CD1c-positive myeloid dendritic cell (primary cell): ENCODE results near the gene CRABP2.

Source experiments
- DNase-seq: peaks from one replicate; pipeline ENCODE4 v3.0.0-alpha.2; 2016; ENCODE audit errors: extremely low spot score

The CRABP2 gene

DNA sequence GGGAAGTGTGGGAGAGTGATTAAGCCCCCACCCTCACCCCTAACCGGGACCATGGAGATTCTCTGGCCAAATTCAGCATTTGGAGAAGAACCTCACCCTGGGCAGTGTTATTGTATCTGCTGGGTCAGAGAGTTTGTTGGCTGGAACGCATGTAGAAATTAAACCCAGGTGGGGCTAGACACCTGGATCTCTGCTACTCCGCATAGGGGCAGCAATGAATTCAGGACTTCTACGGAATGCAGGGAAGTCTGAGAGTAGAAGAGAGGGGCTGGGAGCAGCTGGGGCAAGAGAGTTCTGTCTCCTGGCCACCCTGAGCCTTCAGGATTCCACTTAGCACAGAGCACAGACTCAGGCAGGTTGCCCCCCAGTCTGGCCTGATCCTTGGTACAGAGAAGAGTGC lies 3.6 kb upstream of the CRABP2 start:
- DNase-seq: no peak

DNA sequence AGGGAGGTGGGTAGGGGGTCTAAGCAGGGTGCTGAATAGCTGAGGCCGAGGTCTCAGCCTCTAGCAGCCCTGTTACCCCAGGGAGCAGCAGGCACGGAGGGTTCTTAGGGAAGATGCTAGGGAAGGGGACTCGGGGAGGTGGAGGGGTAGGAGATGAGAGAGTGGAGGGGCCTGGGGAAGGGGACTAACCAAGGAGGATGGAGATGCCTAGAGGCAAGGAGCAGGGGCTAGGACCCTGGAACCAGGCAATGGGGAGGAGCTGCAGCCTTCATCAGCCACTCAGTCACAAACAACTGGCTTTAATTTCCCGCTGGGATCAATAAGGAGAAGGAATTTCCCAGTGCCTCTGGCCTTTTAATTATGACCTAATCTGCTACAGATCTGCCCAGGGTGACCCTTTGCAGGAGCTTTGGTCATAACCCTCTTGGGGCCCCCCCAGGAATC lies 2.9 kb upstream of the CRABP2 start:
- DNase-seq: no peak

DNA sequence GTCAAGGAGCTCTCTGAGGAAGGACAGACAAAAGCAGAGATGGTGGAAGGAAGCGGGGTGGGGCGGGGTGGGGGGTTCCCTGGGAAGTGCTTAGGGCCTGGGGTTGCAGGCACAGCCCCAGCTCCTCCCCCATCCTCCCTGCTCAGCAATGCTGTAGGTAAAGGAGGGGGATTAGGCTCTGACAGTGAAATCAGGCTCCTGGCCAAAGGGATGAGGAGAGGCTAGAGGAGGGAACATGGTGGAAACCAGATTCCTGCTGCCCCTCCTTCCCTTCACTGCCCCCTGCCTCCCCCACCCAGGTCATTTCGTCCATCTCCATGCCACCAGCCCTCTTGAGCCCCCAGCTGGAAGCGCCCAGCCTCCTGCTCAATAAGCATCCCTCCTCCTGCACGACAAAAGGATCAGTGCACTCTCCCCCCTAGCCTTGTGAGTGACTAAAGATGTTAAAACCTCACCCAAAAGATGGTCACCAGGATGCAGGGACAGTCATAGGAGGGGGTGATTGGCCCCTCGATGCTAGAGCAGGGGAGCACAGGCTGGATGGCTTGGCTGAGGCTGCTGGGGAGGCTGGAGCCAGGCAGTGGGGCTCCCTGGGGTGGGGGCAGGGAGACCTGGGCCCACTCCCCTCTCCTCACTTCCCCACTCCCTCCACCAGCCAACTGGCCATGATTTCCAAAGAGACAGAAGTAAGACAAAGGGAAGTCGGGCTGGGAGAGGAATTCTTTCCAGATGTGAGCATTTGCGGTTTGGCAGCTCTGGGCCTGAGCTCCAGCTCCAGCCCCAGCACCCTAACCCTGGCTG lies 2.2 kb upstream of the CRABP2 start:
- no peak for DNase-seq

DNA sequence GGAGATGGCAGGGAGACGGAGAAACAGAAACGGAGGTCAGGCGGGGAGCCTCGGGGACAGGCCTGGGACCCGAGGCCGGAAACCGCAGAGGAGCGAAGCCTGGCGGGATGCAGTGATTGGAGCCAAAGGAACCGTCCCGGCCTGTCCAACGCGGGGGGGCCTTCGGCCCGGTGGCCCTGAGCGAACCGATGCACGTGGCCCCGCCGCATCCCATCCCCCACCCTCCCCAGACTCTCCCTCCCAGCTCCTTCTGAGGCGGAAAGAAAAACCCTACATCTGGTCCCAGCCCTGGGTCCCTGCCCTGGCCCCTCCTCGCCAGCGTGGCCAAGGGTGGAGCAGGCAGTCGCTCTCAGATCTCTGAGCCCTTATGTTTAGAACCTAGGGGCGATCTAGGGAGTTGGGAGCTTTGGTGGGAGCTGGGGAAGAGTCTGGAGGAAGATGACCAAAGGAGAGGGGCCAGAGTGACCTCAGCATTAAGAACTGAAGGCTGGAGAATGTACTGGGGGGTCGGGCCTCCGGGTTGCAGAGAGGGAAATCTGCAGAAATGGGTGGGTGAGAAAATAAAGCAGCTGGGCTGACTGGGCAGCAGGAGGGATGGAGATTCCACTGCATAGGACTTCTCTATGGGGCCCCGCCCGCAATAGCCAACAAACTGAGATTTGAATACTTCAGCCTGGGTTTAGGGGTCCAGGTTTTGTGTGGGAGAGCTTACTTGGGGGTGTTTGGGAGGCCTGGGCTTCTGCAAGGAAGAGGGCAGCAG lies 1.5 kb upstream of the CRABP2 start:
- no peak for DNase-seq

- DNase-seq: peak; percentile 74
Measured at GRCh38 chr1:156705918-156706656, 704 bp upstream of the CRABP2 start.

GRCh38 chr1:156704930-156705320 lies 458 bp downstream of the CRABP2 start:
- DNase-seq: peak; percentile 62

- DNase-seq: no peak
Measured at GRCh38 chr1:156704166-156704711, 1.1 kb downstream of the CRABP2 start.

DNA sequence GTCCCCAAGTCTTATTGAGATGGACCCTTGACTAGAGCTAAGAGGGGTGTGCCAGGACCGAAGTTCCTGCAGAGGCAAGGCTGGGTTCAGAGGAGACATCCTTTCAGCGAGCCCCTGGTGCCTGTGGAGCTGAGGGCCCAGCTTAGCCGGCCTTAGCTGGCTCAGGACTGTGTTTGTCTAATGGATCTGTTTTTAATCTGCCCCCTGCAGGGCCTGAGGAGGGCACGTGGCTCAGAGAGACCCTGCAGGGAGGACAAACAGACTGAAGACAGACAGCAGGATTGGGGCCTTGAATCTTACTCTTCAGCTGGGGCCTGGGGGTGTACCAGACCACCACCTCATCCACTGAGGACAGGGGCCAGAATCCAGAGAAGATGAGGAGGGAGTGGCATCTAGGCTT lies 1.6 kb downstream of the CRABP2 start:
- DNase-seq: no peak

GRCh38 chr1:156703336-156703735 lies 2.0 kb downstream of the CRABP2 start:
- DNase-seq: no peak

GRCh38 chr1:156700736-156701531 lies 4.4 kb downstream of the CRABP2 start:
- no peak for DNase-seq

GRCh38 chr1:156698995-156699394 lies 6.4 kb downstream of the CRABP2 start:
- DNase-seq: peak; percentile 59

DNA sequence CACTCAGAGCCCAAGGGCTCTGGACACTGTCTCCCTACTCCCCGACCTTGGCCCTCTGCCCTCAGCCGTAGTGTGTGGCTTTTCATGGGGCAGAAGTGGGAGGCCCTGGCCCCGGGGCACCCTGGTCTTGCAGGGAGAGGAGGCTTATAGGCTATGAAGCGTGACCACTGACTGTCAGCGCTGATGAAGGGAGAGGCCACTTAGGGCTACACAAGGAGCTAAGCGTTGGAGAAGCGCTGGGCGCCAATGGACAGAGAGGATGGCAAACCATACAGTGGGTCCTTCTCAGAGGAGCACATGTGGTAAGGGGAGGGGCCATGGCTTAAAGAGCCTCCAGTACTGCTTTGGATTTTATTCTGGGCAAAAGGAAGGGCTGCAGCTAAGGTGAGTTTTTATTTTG lies 7.9 kb downstream of the CRABP2 start:
- no peak for DNase-seq

DNA sequence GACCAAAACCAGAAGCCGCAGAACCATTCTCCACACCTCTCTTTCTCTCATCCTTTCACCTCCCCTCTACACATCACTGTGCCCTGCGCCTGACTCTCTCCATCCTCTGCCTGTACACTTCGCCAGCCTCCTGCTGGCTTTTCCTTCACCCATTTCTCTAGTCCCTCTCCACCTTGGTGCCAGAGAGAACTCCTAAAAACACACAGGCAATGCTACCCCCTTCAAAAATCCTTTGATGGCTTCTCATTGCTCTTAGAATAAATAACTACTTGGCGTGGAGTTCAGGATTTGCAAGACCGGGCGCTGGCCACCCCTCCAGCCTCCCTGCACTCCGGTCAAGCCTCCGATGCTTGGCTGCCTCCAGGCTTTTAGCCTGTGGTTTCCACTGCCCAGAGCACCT lies 8.6 kb downstream of the CRABP2 start:
- DNase-seq: no peak

DNA sequence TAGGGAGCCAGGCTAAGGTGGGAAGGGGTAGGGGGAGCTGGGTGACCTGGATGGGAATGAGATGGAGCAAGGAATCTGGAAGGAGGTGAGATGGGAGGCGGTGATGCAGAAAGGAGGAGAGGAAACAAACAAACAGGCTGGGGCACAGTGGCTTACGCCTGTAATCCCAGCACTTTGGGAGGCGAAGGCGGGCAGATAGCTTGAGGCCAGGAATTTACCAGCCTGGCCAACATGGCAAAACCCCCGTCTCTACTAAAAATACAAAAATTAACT lies 10.8 kb downstream of the CRABP2 start:
- no peak for DNase-seq

- peak; percentile 22 for DNase-seq
Measured at GRCh38 chr1:156693848-156694689, 11.3 kb downstream of the CRABP2 start.

DNA sequence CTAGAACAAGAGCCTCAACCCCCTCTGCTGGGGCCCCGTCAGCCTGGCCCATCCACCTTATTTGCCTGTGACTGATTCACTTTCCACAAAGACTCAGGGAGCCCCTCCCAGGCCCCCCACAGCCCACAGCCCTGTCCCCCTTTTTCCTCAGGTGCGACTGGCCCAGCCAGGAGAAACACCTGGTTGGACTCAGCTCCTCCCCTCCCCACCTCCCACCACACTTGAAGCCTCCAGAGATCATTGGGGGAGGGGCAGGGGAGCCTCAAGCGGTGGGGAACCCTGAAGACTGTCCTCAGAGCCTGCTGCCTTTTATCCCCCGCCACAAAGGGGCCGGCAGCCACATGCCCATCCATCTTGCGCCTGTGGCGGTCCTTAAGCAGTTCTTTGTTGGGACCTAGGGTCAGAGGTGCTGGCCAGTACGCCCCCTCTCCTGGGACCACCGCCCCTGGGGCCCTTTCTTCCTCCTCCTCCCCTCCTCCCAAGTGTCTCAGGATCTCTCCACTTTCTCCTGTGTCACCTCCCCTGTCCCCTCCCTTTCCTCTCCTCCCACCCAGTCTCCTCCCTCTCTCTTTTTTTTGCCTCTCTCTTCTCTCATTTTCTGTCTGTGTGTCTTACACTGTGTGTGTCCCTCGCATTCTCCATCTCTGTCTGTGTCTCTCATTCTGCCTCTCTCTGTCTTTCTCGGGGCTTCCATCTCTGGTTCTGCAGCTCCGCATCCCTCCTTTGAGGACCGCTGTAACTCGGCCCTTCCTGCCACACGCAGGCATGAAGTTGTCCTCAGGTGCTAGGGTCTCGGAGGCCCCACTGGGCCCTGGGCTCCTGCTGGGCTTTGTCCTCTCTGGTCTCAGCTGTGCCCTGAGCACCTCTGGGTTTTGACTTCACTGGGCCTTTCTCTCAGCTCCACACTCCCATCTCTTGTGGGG lies 12.2 kb downstream of the CRABP2 start:
- DNase-seq: no peak

GRCh38 chr1:156692441-156692924 lies 12.9 kb downstream of the CRABP2 start:
- DNase-seq: no peak

GRCh38 chr1:156691665-156692440 lies 13.5 kb downstream of the CRABP2 start:
- peak; percentile 89 for DNase-seq

DNA sequence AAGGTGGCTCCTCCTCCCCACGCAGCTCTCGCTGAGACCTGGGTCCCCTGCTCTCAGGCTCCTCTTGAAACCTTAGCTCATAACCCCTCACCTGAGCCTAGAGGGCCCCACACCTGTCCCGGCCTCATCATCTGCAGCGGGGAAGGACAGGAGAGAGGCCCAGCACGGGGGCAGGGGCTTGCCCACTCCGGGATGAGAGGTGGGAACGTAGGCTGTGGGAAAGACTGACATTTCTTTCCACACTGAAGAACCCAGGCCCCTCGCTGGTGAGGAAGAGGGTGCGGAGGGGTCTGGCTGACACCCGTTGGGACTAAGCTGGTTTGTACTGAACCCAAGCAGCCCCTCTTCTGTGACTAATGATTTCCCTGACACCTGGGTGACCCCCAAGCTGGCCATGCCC lies 14.2 kb downstream of the CRABP2 start:
- DNase-seq: no peak
